ENCODE results near the gene GPC6.

Gene GPC6

DNA sequence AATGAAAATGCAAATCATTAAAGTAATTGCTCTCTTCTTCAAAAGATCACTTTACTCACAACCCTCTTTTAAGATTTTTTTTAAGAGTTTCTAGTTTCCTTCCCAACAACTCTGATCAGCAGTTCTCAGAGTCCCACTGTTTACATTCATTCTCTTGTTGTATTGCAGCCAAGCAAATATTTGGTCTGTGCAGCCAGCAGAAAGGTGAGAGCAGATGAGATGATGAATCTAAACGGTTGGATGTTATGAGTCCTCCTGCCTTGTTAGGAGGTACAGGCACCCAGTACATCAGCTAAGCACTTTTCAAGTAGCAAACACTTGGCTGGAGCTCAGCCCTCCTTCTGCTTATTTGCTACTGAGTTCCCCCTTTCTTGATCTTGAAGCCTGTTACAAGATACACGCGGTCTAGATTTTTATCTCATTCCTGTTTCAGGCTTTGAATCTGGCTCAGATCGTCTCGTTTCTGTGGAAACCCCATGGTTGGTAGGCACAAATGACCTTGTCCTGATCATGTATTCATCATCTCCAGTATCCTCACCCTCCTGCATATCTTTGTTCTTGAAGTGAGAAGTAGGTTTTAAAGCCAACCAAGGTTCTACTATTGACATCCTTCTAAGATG lies 952.1 kb downstream of the GPC6 start:
- no peak overlapping the region for H3K4me3 ChIP-seq (ENCODE audit: low read depth, low read length)
- no peak overlapping the region for H3K27ac ChIP-seq
- TF ChIP-seq CTCF (IDR thresholded peaks at IDR 0.05; ENCODE audit: low read depth, low read length, missing control alignments), result no peak
- DNase-seq, result no peak
- in situ Hi-C loops (cut with HindIII; ENCODE audit: low pct_ligation_motif_present, low sequenced_read_pairs), result no loop called here
- no peaks in the 10 kb centered on the region for H3K27me3 ChIP-seq (replicated peaks)
- no peaks in the 10 kb centered on the region for H3K36me3 ChIP-seq (replicated peaks)

DNA sequence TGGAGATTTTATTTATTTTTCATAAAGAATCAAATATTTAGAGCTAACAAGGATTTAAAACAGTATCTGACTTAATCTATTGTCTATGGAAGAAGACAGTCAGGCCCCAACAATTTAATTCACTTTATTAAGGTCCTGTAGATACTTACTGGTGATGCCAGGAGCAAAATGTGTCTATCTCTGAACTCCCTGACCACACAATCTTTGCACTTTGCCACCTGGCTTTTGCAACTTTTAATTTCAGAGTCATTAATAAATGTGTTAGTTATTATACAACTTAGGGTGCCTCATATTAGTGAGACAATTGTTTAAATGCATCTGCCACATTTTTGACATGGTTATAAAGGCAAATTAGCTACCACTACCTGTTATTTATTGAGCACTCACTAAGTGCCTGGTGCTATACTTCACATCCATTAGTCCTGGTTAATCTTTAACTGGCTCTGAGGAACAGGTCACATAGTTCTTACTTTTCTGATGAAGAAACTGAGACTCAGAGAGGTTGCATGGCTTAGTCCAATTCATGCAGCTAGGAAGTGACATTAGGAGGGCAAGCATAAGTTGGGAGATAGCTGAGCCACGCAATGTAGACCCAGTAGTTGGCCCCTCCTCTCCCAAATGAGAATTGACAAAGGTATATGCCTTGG lies 955.0 kb downstream of the GPC6 start:
- Histone ChIP-seq H3K27me3 (replicated peaks) (no peaks in the 10 kb centered on the region), H3K36me3 (replicated peaks) (no peaks in the 10 kb centered on the region), H3K4me3 (ENCODE audit: low read depth, low read length) (no peak overlapping the region), H3K27ac (no peak overlapping the region)
- no peak for DNase-seq
- no peak for TF ChIP-seq CTCF (IDR thresholded peaks at IDR 0.05; ENCODE audit: low read depth, low read length, missing control alignments)
- in situ Hi-C loops (cut with HindIII; ENCODE audit: low pct_ligation_motif_present, low sequenced_read_pairs), result no loop called here

- H3K27me3 ChIP-seq (replicated peaks), result no peaks in the 10 kb centered on the region
- no peak for TF ChIP-seq CTCF (IDR thresholded peaks at IDR 0.05; ENCODE audit: low read depth, low read length, missing control alignments)
- no peak overlapping the region for H3K27ac ChIP-seq
- no peak overlapping the region for H3K4me3 ChIP-seq (ENCODE audit: low read depth, low read length)
- in situ Hi-C loops (cut with HindIII; ENCODE audit: low pct_ligation_motif_present, low sequenced_read_pairs), result no loop called here
- no peaks in the 10 kb centered on the region for H3K36me3 ChIP-seq (replicated peaks)
- no peak for DNase-seq
Observed at GRCh38 chr13:94182185-94182761, 955.7 kb downstream of the GPC6 start.

DNA sequence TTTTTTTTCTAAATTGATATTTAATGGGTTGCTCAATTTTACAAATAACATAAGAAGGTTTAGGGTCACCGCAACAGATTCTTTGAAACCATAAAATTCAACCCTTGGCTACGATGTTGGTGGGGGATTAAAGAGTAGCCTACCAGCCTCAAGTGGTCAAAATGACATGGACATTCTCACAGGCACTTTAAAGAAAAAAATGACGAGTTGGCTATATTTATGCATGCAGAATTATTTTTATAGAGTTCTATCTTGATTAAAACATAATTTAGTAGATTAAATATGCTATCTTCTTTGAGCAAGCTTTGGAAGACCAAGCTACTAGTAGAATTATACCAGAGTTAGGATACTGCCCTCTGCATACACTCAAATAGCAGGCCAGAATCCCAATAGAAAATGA lies 959.9 kb downstream of the GPC6 start:
- Histone ChIP-seq H3K36me3 (replicated peaks) (no peaks in the 10 kb centered on the region), H3K4me3 (ENCODE audit: low read depth, low read length) (no peak overlapping the region), H3K27ac (no peak overlapping the region), H3K27me3 (replicated peaks) (no peaks in the 10 kb centered on the region)
- in situ Hi-C loops (cut with HindIII; ENCODE audit: low pct_ligation_motif_present, low sequenced_read_pairs), result no loop called here
- TF ChIP-seq CTCF (IDR thresholded peaks at IDR 0.05; ENCODE audit: low read depth, low read length, missing control alignments), result no peak
- no peak for DNase-seq

- no peak for TF ChIP-seq CTCF (IDR thresholded peaks at IDR 0.05; ENCODE audit: low read depth, low read length, missing control alignments)
- Histone ChIP-seq H3K36me3 (replicated peaks) (no peaks in the 10 kb centered on the region), H3K27ac (no peak overlapping the region), H3K27me3 (replicated peaks) (no peaks in the 10 kb centered on the region), H3K4me3 (ENCODE audit: low read depth, low read length) (no peak overlapping the region)
- in situ Hi-C loops (cut with HindIII; ENCODE audit: low pct_ligation_motif_present, low sequenced_read_pairs), result no loop called here
- no peak for DNase-seq
Observed at GRCh38 chr13:94188201-94188854, 961.7 kb downstream of the GPC6 start.

All from brain microvascular endothelial cell (primary cell).